ENCODE measurements around the gene SMIM13.

- TF ChIP-seq CTCF (IDR thresholded peaks at IDR 0.05; ENCODE audit: borderline replicate concordance, extremely low read depth, low read length, poor library complexity, severe bottlenecking) = no peak
- no peak for TF ChIP-seq EZH2 (IDR thresholded peaks at IDR 0.05; ENCODE audit: borderline replicate concordance, low read depth, low read length, severe bottlenecking)
These were observed 28.7 kb downstream of the SMIM13 start for GRCh38 chr6:11122380-11122779.
